GM12878 (cell line): ENCODE results near the gene ACAT2. TPM values are rescaled to one million over a fixed set of nuclear protein-coding genes. Genes with fewer than 3 reads are reported as not detected.

Experiments used
- ATAC-seq: fragments of 200-7000 bp; cut with Tn5 transposase; 3 replicates; pipeline ENCODE4 v1.9.1; 2020; ENCODE audit warnings: mild to moderate bottlenecking, moderate library complexity
- BruUV-seq: library from RNA; stranded (reverse); fragments of 400-500 nt; replicated peaks from 2 replicates; lab custom pipeline; 2021; lab: Mats Ljungman, UMichigan
- CTCF ChIA-PET: fragments of 300-600 bp; sonication (Branson Sonifier 250); formaldehyde crosslinking; extraction: SDS; loops from one replicate; lab custom pipeline; 2021; ENCODE audit warnings: inconsistent platforms; lab: Yijun Ruan, JAX
- POLR2A ChIA-PET: fragments of 350-600 bp; formaldehyde crosslinking; extraction: SDS; loops from one replicate; lab custom pipeline; 2021; ENCODE audit warnings: inconsistent platforms; lab: Charles Lee
- RAD21 ChIA-PET: fragments of 300-600 bp; sonication (Branson Sonifier 250); formaldehyde crosslinking; loops from one replicate; lab custom pipeline; 2023; ENCODE audit warnings: antibody characterized with exemption; ENCODE audit not compliant: unreplicated experiment; lab: Charles Lee
- SMC1A ChIA-PET: fragments of 300-600 bp; sonication (Branson Sonifier 250); formaldehyde crosslinking; loops from one replicate; lab custom pipeline; 2023; ENCODE audit not compliant: unreplicated experiment, uncharacterized antibody; lab: Charles Lee
- DNase-seq: peaks from one replicate; pipeline ENCODE4 v3.0.0-alpha.2; 2011; ENCODE audit warnings: low read depth, low spot score
- FAIRE-seq: peaks from 3 replicates; lab custom pipeline; 2011; peaks lifted over from hg19 to GRCh38; lab: Jason Lieb, UNC
- H2AFZ ChIP-seq: 2 replicates; pipeline ENCODE4 v1.6.0; 2011; ENCODE audit warnings: low read depth, low read length, control low read depth; ENCODE audit not compliant: control insufficient read depth
- H3K27ac ChIP-seq: 2 replicates; pipeline ENCODE4 v1.5.1; 2011; ENCODE audit warnings: control low read depth; ENCODE audit not compliant: control insufficient read depth, insufficient read depth
- H3K27me3 ChIP-seq, 2 experiments: replicated peaks in 1 of 2; 2 replicates each; pipeline versions ENCODE4 v1.6.0 to v1.6.1; 2011; ENCODE audit warnings: low read length in 1 of 2; ENCODE audit not compliant: control insufficient read depth in 2 of 2, insufficient read depth in 2 of 2
- H3K36me3 ChIP-seq, 2 experiments: 2 replicates each; pipeline ENCODE4 v1.5.1; 2011; ENCODE audit warnings: low read length in 1 of 2; ENCODE audit not compliant: control insufficient read depth in 2 of 2, insufficient read depth in 2 of 2
- H3K4me1 ChIP-seq: 2 replicates; pipeline ENCODE4 v1.6.1; 2011; ENCODE audit warnings: mild to moderate bottlenecking, low read length, moderate library complexity, mixed read lengths; ENCODE audit not compliant: control insufficient read depth, insufficient read depth
- H3K4me2 ChIP-seq: 2 replicates; pipeline ENCODE4 v1.6.0; 2011; ENCODE audit warnings: control low read depth; ENCODE audit not compliant: control insufficient read depth, insufficient read depth
- H3K4me3 ChIP-seq: fragments of 200-600 bp; sonication (generic); 2 replicates; pipeline ENCODE4 v1.5.1; 2016
- H3K79me2 ChIP-seq: 2 replicates; pipeline ENCODE4 v1.6.0; 2011; ENCODE audit warnings: low read length; ENCODE audit not compliant: control insufficient read depth, insufficient read depth
- H3K9ac ChIP-seq: 2 replicates; pipeline ENCODE4 v1.8.0; 2011; ENCODE audit warnings: low read length, control low read depth, mixed read lengths; ENCODE audit not compliant: control insufficient read depth, insufficient read depth
- H3K9me3 ChIP-seq: replicated peaks from 3 replicates; pipeline ENCODE4 v1.5.1; 2011; ENCODE audit warnings: mild to moderate bottlenecking, low read length; ENCODE audit not compliant: control insufficient read depth, insufficient read depth
- H4K20me1 ChIP-seq: 2 replicates; pipeline ENCODE4 v1.6.0; 2011; ENCODE audit not compliant: control insufficient read depth, insufficient read depth
- BACH1 ChIP-seq: fragments of 450-650 bp; IDR thresholded peaks from 2 replicates; pipeline ENCODE4 v1.6.1; 2017; ENCODE audit warnings: mild to moderate bottlenecking, borderline replicate concordance
- BMI1 ChIP-seq: fragments of 450-650 bp; IDR thresholded peaks from 2 replicates; pipeline ENCODE4 v1.6.1; 2016; ENCODE audit warnings: mild to moderate bottlenecking, moderate library complexity, borderline replicate concordance
- CHD4 ChIP-seq: fragments of 200-600 bp; sonication (generic); IDR thresholded peaks from 2 replicates; pipeline ENCODE4 v1.6.1; 2016; ENCODE audit warnings: mild to moderate bottlenecking
- IKZF1 ChIP-seq: fragments of 450-650 bp; conservative IDR thresholded peaks from 2 replicates; pipeline ENCODE4 v1.6.1; 2017; ENCODE audit warnings: antibody characterized with exemption, mild to moderate bottlenecking
- MEF2A ChIP-seq: IDR thresholded peaks from 2 replicates; pipeline ENCODE4 v1.6.1; 2011; ENCODE audit warnings: low read depth, mild to moderate bottlenecking, low read length, moderate library complexity; ENCODE audit not compliant: insufficient read depth
- MTA2 ChIP-seq: fragments of 450-650 bp; IDR thresholded peaks from 2 replicates; pipeline ENCODE4 v1.6.1; 2016; ENCODE audit warnings: low read depth, mild to moderate bottlenecking, moderate library complexity
- MTA3 ChIP-seq: IDR thresholded peaks from 2 replicates; pipeline ENCODE4 v1.6.1; 2012; ENCODE audit warnings: low read length, inconsistent platforms, borderline replicate concordance
- NFIC ChIP-seq: IDR thresholded peaks from 2 replicates; pipeline ENCODE4 v1.6.1; 2012; ENCODE audit warnings: low read depth, mild to moderate bottlenecking, inconsistent platforms, low read length, moderate library complexity
- NFXL1 ChIP-seq: fragments of 450-650 bp; IDR thresholded peaks from 2 replicates; pipeline ENCODE4 v1.6.1; 2017; ENCODE audit warnings: antibody characterized with exemption, mild to moderate bottlenecking, borderline replicate concordance
- NR2F1 ChIP-seq: fragments of 450-650 bp; conservative IDR thresholded peaks from 2 replicates; pipeline ENCODE4 v1.6.1; 2017; ENCODE audit warnings: mild to moderate bottlenecking
- PAX5 ChIP-seq: IDR thresholded peaks from 2 replicates; pipeline ENCODE4 v1.6.1; 2011; ENCODE audit warnings: low read depth, low read length, borderline replicate concordance
- RUNX3 ChIP-seq: IDR thresholded peaks from 2 replicates; pipeline ENCODE4 v1.6.1; 2012; ENCODE audit warnings: low read length, inconsistent platforms
- STAT1 ChIP-seq: fragments of 450-650 bp; conservative IDR thresholded peaks from 2 replicates; pipeline ENCODE4 v1.6.1; 2014; ENCODE audit warnings: antibody characterized with exemption, mild to moderate bottlenecking
- WGBS: methylation state at CpG from one replicate; pipeline ENCODE4 v1.1.6; 2016; ENCODE audit warnings: low lambda C conversion rate; ENCODE audit not compliant: insufficient replicate concordance, insufficient coverage; ENCODE audit errors: missing lambda C conversion rate; 5-methylcytosine and 5-hydroxymethylcytosine counted together
- in situ Hi-C: fragments of 300-500 bp; cut with MboI; formaldehyde crosslinking; loops from 9 replicates; pipeline ENCODE4 v1.14.3; 2018; ENCODE audit warnings: mixed read lengths
- intact Hi-C: fragments of 100-400 bp; cut with micrococcal nuclease; formaldehyde crosslinking; loops from one replicate; pipeline ENCODE4 v1.14.2; 2022; ENCODE audit not compliant: unreplicated experiment
- polyA plus RNA-seq, 11 experiments: library from polyadenylated mRNA; depleted of rRNA in 4 of 11; unstranded in 6 of 11; stranded (reverse) in 5 of 11; fragments of >200 nt; fragmentation: Nextera tagmentation in 4 of 11; fragmentation: Illumina TruSeq in 1 of 11; extraction: Ambion mirVana in 4 of 11; extraction: Trizol in 1 of 11; gene quantifications; 1 replicate in 1 of 11; 2 replicates in 10 of 11; pipeline versions ENCODE4 v1.2.1 to v1.2.3, GENCODE V29; 2011 to 2016; ENCODE audit warnings: inconsistent platforms in 2 of 11, missing spikeins in 2 of 11, low read depth in 1 of 11
- total RNA-seq, 4 experiments: library from RNA; depleted of rRNA in 3 of 4; stranded (reverse); fragments of >200 nt in 3 of 4; fragmentation: Illumina TruSeq in 1 of 4; extraction: Trizol in 1 of 4; gene quantifications; 2 replicates each; pipeline versions ENCODE4 v1.2.1 to v1.2.3, GENCODE V29; 2013 to 2021
- TF ChIP-seq, protein P1 (sequence below): IDR thresholded peaks from 2 replicates; pipeline ENCODE4 v1.6.1; 2011; ENCODE audit warnings: low read depth, low read length, improper control_type of control experiment, borderline replicate concordance
- TF ChIP-seq, protein P2 (sequence below): fragments of 450-650 bp; IDR thresholded peaks from 2 replicates; pipeline ENCODE4 v1.6.1; 2016; ENCODE audit warnings: mild to moderate bottlenecking
- TF ChIP-seq, protein P3 (sequence below): IDR thresholded peaks from 2 replicates; pipeline ENCODE4 v1.6.1; 2012; ENCODE audit warnings: low read depth, low read length, improper control_type of control experiment

ACAT2 gene
- total and polyA plus RNA-seq, 10 of the 15 experiments (the other 5 are each of a cell fraction or from before 2014, with no cell fraction given) = 87.9 to 257 (median 132) TPM

GRCh38 chr6:159729598-159730331 lies 32.1 kb upstream of the ACAT2 start (continued):
- TF ChIP-seq, protein P1, sequence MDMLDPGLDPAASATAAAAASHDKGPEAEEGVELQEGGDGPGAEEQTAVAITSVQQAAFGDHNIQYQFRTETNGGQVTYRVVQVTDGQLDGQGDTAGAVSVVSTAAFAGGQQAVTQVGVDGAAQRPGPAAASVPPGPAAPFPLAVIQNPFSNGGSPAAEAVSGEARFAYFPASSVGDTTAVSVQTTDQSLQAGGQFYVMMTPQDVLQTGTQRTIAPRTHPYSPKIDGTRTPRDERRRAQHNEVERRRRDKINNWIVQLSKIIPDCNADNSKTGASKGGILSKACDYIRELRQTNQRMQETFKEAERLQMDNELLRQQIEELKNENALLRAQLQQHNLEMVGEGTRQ = no peak
- no peak for TF ChIP-seq BMI1

DNA sequence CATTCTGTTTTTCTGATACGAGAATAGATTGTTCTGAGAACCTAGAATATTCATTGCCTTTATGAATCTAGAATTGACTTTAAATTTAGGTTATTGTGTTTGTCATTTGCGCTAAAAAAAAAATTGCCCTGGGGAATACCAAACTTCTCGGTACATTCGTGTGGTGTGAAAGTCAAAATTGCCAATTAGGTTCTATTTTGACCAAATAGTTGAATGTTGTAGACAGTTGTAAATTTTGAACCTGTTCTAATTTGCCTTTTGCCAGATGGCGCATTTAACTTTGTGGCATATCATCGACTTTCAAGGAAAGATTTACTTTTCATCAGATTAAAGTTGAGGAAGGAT lies 31.5 kb upstream of the ACAT2 start:
- Histone ChIP-seq H3K27ac (peak overlapping the region; percentile 14), H2AFZ (no peak overlapping the region), H4K20me1 (no peaks in the 10 kb centered on the region), H3K4me3 (peak overlapping the region; percentile 81), H3K4me2 (peak overlapping the region; percentile 32), H3K4me1 (no peaks in the 10 kb centered on the region), H3K9me3 (no peaks in the 10 kb centered on the region), H3K9ac (peak overlapping the region; percentile 94; the same call in 1 of the 2 replicates), H3K27me3 (no peaks in the 10 kb centered on the region), H3K79me2 (peaks cover 98% of the 10 kb centered on the region), H3K36me3 (no peaks in the 10 kb centered on the region; a peak in 1 of 4 replicates)
- ChIA-PET SMC1A (interaction anchor here (1.2 to 11.1 kb wide), 7 partner anchors 7 to 60 kb away, joined by 4 to 108 read pairs (median 12); partner anchors contain the start of genes ACAT2, MRPL18, SOD2 and TCP1), CTCF (interaction anchor here (1.0 to 2.9 kb wide), 4 partner anchors 10 to 201 kb away, joined by 3 to 15 read pairs (median 3); no protein-coding TSS in a partner anchor), RAD21 (interaction anchor here (1.2 to 5.1 kb wide), 3 partner anchors 39 to 199 kb away, joined by 4 to 52 read pairs (median 5); partner anchors contain the start of genes MRPL18 and TCP1), POLR2A (interaction anchor here (1.0 to 6.8 kb wide), 4 partner anchors 31 to 249 kb away, joined by 3 to 85 read pairs (median 14); partner anchors contain the start of genes ACAT2, MRPL18 and TCP1)
- no peak for DNase-seq
- no peak for FAIRE-seq
- in situ Hi-C loops = no loop called here
- BruUV-seq = no TSS peak
- WGBS = 8% methylated on average over 6 of the region's 6 CpGs
- intact Hi-C loops = no loop called here
- ATAC-seq = no peak
- TF ChIP-seq RUNX3 (peak; percentile 29; the same call in 1 of the 2 replicates), STAT1 (no peak), BMI1 (no peak), NFIC (peak; percentile 18; the same call in 1 of the 2 replicates), PAX5 (no peak), CHD4 (no peak), MEF2A (no peak), MTA2 (peak; percentile 54; the same call in 1 of the 2 replicates), MTA3 (no peak), NR2F1 (no peak), NFXL1 (no peak), BACH1 (no peak), IKZF1 (no peak)
- TF ChIP-seq, protein P2, sequence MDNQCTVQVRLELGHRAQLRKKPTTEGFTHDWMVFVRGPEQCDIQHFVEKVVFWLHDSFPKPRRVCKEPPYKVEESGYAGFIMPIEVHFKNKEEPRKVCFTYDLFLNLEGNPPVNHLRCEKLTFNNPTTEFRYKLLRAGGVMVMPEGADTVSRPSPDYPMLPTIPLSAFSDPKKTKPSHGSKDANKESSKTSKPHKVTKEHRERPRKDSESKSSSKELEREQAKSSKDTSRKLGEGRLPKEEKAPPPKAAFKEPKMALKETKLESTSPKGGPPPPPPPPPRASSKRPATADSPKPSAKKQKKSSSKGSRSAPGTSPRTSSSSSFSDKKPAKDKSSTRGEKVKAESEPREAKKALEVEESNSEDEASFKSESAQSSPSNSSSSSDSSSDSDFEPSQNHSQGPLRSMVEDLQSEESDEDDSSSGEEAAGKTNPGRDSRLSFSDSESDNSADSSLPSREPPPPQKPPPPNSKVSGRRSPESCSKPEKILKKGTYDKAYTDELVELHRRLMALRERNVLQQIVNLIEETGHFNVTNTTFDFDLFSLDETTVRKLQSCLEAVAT = no peak
- TF ChIP-seq, protein P3, sequence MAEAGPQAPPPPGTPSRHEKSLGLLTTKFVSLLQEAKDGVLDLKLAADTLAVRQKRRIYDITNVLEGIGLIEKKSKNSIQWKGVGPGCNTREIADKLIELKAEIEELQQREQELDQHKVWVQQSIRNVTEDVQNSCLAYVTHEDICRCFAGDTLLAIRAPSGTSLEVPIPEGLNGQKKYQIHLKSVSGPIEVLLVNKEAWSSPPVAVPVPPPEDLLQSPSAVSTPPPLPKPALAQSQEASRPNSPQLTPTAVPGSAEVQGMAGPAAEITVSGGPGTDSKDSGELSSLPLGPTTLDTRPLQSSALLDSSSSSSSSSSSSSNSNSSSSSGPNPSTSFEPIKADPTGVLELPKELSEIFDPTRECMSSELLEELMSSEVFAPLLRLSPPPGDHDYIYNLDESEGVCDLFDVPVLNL = no peak
